HepG2 (cell line): ENCODE measurements around the gene ANP32A. TPM values are rescaled to one million over a fixed set of nuclear protein-coding genes. Genes with fewer than 3 reads are reported as not detected.

ENCODE experiments used
- ATAC-seq: fragments of 200-7000 bp; cut with Tn5 transposase; 3 replicates; pipeline ENCODE4 v1.9.1; 2020; ENCODE audit warnings: mild to moderate bottlenecking, moderate library complexity
- BruUV-seq: library from RNA; stranded (reverse); fragments of 400-500 nt; replicated peaks from 2 replicates; lab custom pipeline; 2021; lab: Mats Ljungman, UMichigan
- CTCF ChIA-PET: fragments of 300-600 bp; formaldehyde crosslinking; extraction: SDS; loops from one replicate; lab custom pipeline; 2021; ENCODE audit warnings: low total read pairs, inconsistent platforms, low intra/inter-chr PET ratio; lab: Yijun Ruan, JAX
- POLR2A ChIA-PET: fragments of 350-600 bp; sonication (Branson Sonifier 250); formaldehyde crosslinking; loops from one replicate; lab custom pipeline; 2020; ENCODE audit warnings: antibody characterized with exemption, inconsistent platforms; lab: Yijun Ruan, JAX
- DNase-seq: peaks from one replicate; pipeline ENCODE4 v3.0.0-alpha.2; 2015; ENCODE audit warnings: low spot score
- FAIRE-seq: peaks from 3 replicates; lab custom pipeline; 2011; peaks lifted over from hg19 to GRCh38; lab: Jason Lieb, UNC
- H2AFZ ChIP-seq: one replicate; pipeline ENCODE4 v1.6.1; 2011; ENCODE audit warnings: low read length, inconsistent platforms
- H3K27ac ChIP-seq: fragments of 300-600 bp; 3 replicates; pipeline ENCODE4 v1.8.0; 2011; ENCODE audit warnings: mixed run types, mild to moderate bottlenecking, mixed read lengths, low read length, inconsistent platforms; ENCODE audit not compliant: insufficient read depth; ENCODE audit errors: extremely low read length
- H3K27me3 ChIP-seq, 2 experiments: fragments of 200-600 bp in 1 of 2; 2 replicates in 1 of 2; 3 replicates in 1 of 2; pipeline versions ENCODE4 v1.6.0 to v1.8.0; 2011; ENCODE audit warnings: low read length in 2 of 2, mild to moderate bottlenecking in 2 of 2, moderate library complexity in 2 of 2, inconsistent platforms in 1 of 2; ENCODE audit not compliant: insufficient read depth in 2 of 2, control insufficient read depth in 1 of 2
- H3K36me3 ChIP-seq, 2 experiments: fragments of 200-600 bp in 1 of 2; replicated peaks in 1 of 2; 2 replicates in 1 of 2; 3 replicates in 1 of 2; pipeline versions ENCODE4 v1.5.1 to v1.8.0; 2011; ENCODE audit warnings: low read length in 2 of 2, inconsistent platforms in 1 of 2; ENCODE audit not compliant: insufficient read depth in 2 of 2, control insufficient read depth in 1 of 2
- H3K4me1 ChIP-seq: 2 replicates; pipeline ENCODE4 v1.5.1; 2012; ENCODE audit warnings: low read length, inconsistent platforms; ENCODE audit not compliant: insufficient read depth
- H3K4me2 ChIP-seq: 2 replicates; pipeline ENCODE4 v1.6.0; 2011; ENCODE audit warnings: low read depth, low read length, inconsistent platforms
- H3K4me3 ChIP-seq, 3 experiments: fragments of 200-600 bp in 1 of 3; sonication (generic), shearing (Covaris generic) in 1 of 3; replicated peaks in 1 of 3; 2 replicates each; pipeline ENCODE4 v1.5.1; 2011 to 2016; ENCODE audit warnings: low read length in 3 of 3, inconsistent platforms in 2 of 3, low read depth in 2 of 3, mild to moderate bottlenecking in 2 of 3, control low read depth in 1 of 3, mixed read lengths in 1 of 3; ENCODE audit not compliant: insufficient read depth in 1 of 3
- H3K79me2 ChIP-seq: one replicate; pipeline ENCODE4 v1.6.1; 2011; ENCODE audit warnings: low read length, inconsistent platforms; ENCODE audit not compliant: insufficient read depth
- H3K9ac ChIP-seq: 2 replicates; pipeline ENCODE4 v1.6.0; 2011; ENCODE audit warnings: mild to moderate bottlenecking, low read depth, low read length, inconsistent platforms; ENCODE audit not compliant: insufficient read depth
- H3K9me3 ChIP-seq: 2 replicates; pipeline ENCODE4 v1.5.1; 2012; ENCODE audit warnings: mild to moderate bottlenecking, low read length
- H4K20me1 ChIP-seq: 2 replicates; pipeline ENCODE4 v1.6.0; 2011; ENCODE audit warnings: inconsistent platforms, mild to moderate bottlenecking, low read length, moderate library complexity; ENCODE audit not compliant: insufficient read depth
- NR2F1 ChIP-seq, 2 experiments: fragments of 450-650 bp in 1 of 2; formaldehyde crosslinking in 1 of 2; IDR thresholded peaks; 2 replicates each; pipeline versions ENCODE4 v1.5.0 to v1.6.1; 2016 to 2020; ENCODE audit warnings: mild to moderate bottlenecking in 1 of 2, missing compliant biosample characterization in 1 of 2, missing genetic modification reagents in 1 of 2, moderate library complexity in 1 of 2
- POLR2G ChIP-seq: fragments of 200-400 bp; formaldehyde crosslinking; IDR thresholded peaks from 2 replicates; pipeline ENCODE4 v1.6.1; 2018; ENCODE audit warnings: mild to moderate bottlenecking, low read depth, low read length, moderate library complexity
- SCMH1 ChIP-seq: sonication (generic); formaldehyde crosslinking; IDR thresholded peaks from 2 replicates; pipeline ENCODE4 v1.9.0; 2021; ENCODE audit warnings: missing genetic modification reagents, mild to moderate bottlenecking, borderline replicate concordance
- ZNF660 ChIP-seq: sonication (generic); formaldehyde crosslinking; IDR thresholded peaks from 2 replicates; pipeline ENCODE4 v1.5.1; 2020; ENCODE audit warnings: mild to moderate bottlenecking, low read depth, missing genetic modification reagents, borderline replicate concordance
- WGBS: methylation state at CpG from one replicate; pipeline ENCODE4 v1.1.6; 2017; ENCODE audit warnings: low lambda C conversion rate; 5-methylcytosine and 5-hydroxymethylcytosine counted together
- in situ Hi-C: cut with HindIII; loops from 2 replicates; pipeline ENCODE4 v1.10.0; 2017; ENCODE audit warnings: low pct_unique_long_range_greater_than_20kb; ENCODE audit not compliant: extremely low pct_ligation_motif_present
- intact Hi-C: fragments of 100-400 bp; cut with micrococcal nuclease; formaldehyde crosslinking; loops from one replicate; pipeline ENCODE4 v1.10.0; 2022; ENCODE audit not compliant: unreplicated experiment
- polyA plus RNA-seq, 8 experiments: library from polyadenylated mRNA; depleted of rRNA in 3 of 8; stranded (reverse) in 7 of 8; unstranded in 1 of 8; fragments of >200 nt; fragmentation: Illumina TruSeq in 4 of 8; extraction: Trizol in 4 of 8; gene quantifications; 2 replicates each; pipeline versions ENCODE4 v1.2.1 to v1.2.3, GENCODE V29; 2011 to 2016; ENCODE audit warnings: low read depth in 4 of 8, missing spikeins in 1 of 8, mixed read lengths in 1 of 8; ENCODE audit not compliant: insufficient read depth in 1 of 8
- total RNA-seq, 5 experiments: library from RNA; depleted of rRNA; stranded (reverse); fragments of >200 nt; fragmentation: Illumina TruSeq; extraction: Trizol; gene quantifications; 2 replicates each; pipeline ENCODE4 v1.2.3, GENCODE V29; 2016; ENCODE audit warnings: low read depth in 1 of 5
- TF ChIP-seq, protein P1 (sequence below): sonication (generic); formaldehyde crosslinking; IDR thresholded peaks from 2 replicates; pipeline ENCODE4 v1.4.0; 2020; ENCODE audit warnings: missing genetic modification reagents, mild to moderate bottlenecking, borderline replicate concordance
- TF ChIP-seq, protein P2 (sequence below): sonication (generic); formaldehyde crosslinking; IDR thresholded peaks from 2 replicates; pipeline ENCODE4 v1.4.0; 2020; ENCODE audit warnings: missing genetic modification reagents
- TF ChIP-seq, protein P3 (sequence below): sonication (generic); formaldehyde crosslinking; conservative IDR thresholded peaks from 2 replicates; pipeline ENCODE4 v1.8.0; 2022; ENCODE audit warnings: low read depth, missing genetic modification reagents
- TF ChIP-seq, protein P4 (sequence below): sonication (generic); formaldehyde crosslinking; IDR thresholded peaks from 2 replicates; pipeline ENCODE4 v1.5.0; 2020; ENCODE audit warnings: mild to moderate bottlenecking, missing genetic modification reagents, moderate library complexity

ANP32A gene
- total and polyA plus RNA-seq, 2 of the 13 experiments (the other 11 are each of a cell fraction or from before 2014, with no cell fraction given), result 60.6 to 206 TPM

DNA sequence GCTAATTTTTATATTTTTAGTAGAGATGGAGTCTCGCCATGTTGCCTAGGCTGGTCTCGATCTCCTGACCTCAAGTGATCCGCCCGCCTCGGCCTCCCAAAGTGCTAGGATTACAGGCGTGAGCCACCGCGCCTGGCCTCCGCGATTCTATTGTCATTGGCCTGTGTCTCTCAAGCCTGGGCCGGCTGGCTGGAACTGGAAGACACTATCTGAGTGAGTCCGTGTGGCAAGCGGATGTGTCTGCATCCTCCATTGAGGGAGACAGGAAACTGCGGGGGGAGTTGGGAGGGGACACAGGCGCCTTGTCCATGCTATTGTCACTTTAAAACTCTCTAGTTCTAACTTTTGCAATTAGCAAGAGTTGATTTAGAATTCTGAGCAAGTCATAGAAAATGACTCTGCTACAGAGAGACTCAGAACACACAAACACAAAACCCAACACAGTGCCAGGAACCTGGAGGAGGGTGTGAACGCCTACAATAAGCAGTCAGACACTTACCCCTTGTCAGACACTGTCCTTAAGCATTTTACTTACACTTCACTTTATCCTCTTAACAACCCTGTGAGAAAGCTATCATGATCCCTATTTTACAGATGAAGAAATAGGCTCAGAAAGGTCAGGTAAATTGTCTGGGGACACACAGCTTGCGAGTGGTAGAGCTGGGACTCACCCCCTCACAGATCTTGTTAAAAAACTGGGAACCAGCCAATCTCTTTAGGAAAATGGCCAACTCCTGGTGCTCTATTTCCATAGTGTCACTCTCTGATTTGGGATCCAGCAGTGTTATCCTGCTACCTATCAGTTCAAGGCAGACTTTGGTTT lies 38.7 kb downstream of the ANP32A start:
- Histone ChIP-seq H3K36me3 (peaks cover 23 to 70% of the 10 kb centered on the region in 2 experiments), H4K20me1 (peaks cover 23% of the 10 kb centered on the region), H3K4me3 (no peak overlapping the region), H3K9ac (no peak overlapping the region), H3K9me3 (no peaks in the 10 kb centered on the region), H3K4me2 (no peak overlapping the region), H2AFZ (no peak overlapping the region), H3K4me1 (no peaks in the 10 kb centered on the region), H3K27me3 (no peaks in the 10 kb centered on the region), H3K79me2 (peaks cover 4% of the 10 kb centered on the region), H3K27ac (no peak overlapping the region)
- WGBS, result 97% methylated on average over 14 of the region's 17 CpGs
- ChIA-PET CTCF (no interaction called here), POLR2A (no interaction called here)
- ATAC-seq, result no peak
- intact Hi-C loops, result no loop called here
- BruUV-seq, result no TSS peak
- in situ Hi-C loops, result loop anchor here (5.0 kb wide), 1 partner anchor 95 kb away; no protein-coding TSS in a partner anchor
- no peak for DNase-seq
- no peak for FAIRE-seq
- no peak for TF ChIP-seq POLR2G
- no peak for TF ChIP-seq NR2F1 (CRISPR knock-in tag; IDR thresholded peaks at IDR 0.05)
- TF ChIP-seq, protein P1, sequence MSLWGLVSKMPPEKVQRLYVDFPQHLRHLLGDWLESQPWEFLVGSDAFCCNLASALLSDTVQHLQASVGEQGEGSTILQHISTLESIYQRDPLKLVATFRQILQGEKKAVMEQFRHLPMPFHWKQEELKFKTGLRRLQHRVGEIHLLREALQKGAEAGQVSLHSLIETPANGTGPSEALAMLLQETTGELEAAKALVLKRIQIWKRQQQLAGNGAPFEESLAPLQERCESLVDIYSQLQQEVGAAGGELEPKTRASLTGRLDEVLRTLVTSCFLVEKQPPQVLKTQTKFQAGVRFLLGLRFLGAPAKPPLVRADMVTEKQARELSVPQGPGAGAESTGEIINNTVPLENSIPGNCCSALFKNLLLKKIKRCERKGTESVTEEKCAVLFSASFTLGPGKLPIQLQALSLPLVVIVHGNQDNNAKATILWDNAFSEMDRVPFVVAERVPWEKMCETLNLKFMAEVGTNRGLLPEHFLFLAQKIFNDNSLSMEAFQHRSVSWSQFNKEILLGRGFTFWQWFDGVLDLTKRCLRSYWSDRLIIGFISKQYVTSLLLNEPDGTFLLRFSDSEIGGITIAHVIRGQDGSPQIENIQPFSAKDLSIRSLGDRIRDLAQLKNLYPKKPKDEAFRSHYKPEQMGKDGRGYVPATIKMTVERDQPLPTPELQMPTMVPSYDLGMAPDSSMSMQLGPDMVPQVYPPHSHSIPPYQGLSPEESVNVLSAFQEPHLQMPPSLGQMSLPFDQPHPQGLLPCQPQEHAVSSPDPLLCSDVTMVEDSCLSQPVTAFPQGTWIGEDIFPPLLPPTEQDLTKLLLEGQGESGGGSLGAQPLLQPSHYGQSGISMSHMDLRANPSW (CRISPR knock-in tag), result no peak
- TF ChIP-seq ZNF660 (CRISPR knock-in tag), result no peak
- TF ChIP-seq, protein P2, sequence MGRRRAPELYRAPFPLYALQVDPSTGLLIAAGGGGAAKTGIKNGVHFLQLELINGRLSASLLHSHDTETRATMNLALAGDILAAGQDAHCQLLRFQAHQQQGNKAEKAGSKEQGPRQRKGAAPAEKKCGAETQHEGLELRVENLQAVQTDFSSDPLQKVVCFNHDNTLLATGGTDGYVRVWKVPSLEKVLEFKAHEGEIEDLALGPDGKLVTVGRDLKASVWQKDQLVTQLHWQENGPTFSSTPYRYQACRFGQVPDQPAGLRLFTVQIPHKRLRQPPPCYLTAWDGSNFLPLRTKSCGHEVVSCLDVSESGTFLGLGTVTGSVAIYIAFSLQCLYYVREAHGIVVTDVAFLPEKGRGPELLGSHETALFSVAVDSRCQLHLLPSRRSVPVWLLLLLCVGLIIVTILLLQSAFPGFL (CRISPR knock-in tag), result no peak
- TF ChIP-seq, protein P3, sequence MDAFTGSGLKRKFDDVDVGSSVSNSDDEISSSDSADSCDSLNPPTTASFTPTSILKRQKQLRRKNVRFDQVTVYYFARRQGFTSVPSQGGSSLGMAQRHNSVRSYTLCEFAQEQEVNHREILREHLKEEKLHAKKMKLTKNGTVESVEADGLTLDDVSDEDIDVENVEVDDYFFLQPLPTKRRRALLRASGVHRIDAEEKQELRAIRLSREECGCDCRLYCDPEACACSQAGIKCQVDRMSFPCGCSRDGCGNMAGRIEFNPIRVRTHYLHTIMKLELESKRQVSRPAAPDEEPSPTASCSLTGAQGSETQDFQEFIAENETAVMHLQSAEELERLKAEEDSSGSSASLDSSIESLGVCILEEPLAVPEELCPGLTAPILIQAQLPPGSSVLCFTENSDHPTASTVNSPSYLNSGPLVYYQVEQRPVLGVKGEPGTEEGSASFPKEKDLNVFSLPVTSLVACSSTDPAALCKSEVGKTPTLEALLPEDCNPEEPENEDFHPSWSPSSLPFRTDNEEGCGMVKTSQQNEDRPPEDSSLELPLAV (CRISPR knock-in tag), result no peak
- TF ChIP-seq, protein P4, sequence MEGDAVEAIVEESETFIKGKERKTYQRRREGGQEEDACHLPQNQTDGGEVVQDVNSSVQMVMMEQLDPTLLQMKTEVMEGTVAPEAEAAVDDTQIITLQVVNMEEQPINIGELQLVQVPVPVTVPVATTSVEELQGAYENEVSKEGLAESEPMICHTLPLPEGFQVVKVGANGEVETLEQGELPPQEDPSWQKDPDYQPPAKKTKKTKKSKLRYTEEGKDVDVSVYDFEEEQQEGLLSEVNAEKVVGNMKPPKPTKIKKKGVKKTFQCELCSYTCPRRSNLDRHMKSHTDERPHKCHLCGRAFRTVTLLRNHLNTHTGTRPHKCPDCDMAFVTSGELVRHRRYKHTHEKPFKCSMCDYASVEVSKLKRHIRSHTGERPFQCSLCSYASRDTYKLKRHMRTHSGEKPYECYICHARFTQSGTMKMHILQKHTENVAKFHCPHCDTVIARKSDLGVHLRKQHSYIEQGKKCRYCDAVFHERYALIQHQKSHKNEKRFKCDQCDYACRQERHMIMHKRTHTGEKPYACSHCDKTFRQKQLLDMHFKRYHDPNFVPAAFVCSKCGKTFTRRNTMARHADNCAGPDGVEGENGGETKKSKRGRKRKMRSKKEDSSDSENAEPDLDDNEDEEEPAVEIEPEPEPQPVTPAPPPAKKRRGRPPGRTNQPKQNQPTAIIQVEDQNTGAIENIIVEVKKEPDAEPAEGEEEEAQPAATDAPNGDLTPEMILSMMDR (CRISPR knock-in tag), result no peak
- TF ChIP-seq SCMH1, result no peak
